K562 (cell line): ENCODE results near the gene CCDC116. TPM values are rescaled to one million over a fixed set of nuclear protein-coding genes. Genes with fewer than 3 reads are reported as not detected.

ENCODE experiments used
- ATAC-seq: fragments of 200-7000 bp; cut with Tn5 transposase; 3 replicates; pipeline ENCODE4 v1.9.1; 2020; ENCODE audit warnings: moderate library complexity
- BruUV-seq: library from RNA; stranded (reverse); fragments of 400-500 nt; replicated peaks from 2 replicates; lab custom pipeline; 2021; lab: Mats Ljungman, UMichigan
- CTCF ChIA-PET: fragments of 300-600 bp; formaldehyde crosslinking; extraction: SDS; loops from one replicate; lab custom pipeline; 2021; ENCODE audit warnings: low intra/inter-chr PET ratio; lab: Yijun Ruan, JAX
- POLR2A ChIA-PET: fragments of 300-600, 350-650 bp; sonication (Branson Sonifier 250); formaldehyde crosslinking; extraction: SDS; loops from one replicate; lab custom pipeline; 2021; ENCODE audit warnings: antibody characterized with exemption, inconsistent platforms; lab: Yijun Ruan, JAX
- DNase-seq, 4 experiments: peaks; one replicate each; pipeline versions ENCODE4 v3.0.0 to v3.0.0-alpha.2; 2011 to 2018; ENCODE audit warnings: low spot score in 3 of 4, mixed read lengths in 3 of 4; ENCODE audit errors: extremely low read depth in 1 of 4
- FAIRE-seq: peaks from 2 replicates; lab custom pipeline; 2011; peaks lifted over from hg19 to GRCh38; lab: Jason Lieb, UNC
- H2AFZ ChIP-seq: 2 replicates; pipeline ENCODE4 v1.6.0; 2011; ENCODE audit warnings: low read depth, low read length, control low read depth, inconsistent platforms
- H3K27ac ChIP-seq: fragments of 200-600 bp; 3 replicates; pipeline ENCODE4 v1.8.0; 2011; ENCODE audit warnings: low read depth, mild to moderate bottlenecking, control low read depth, inconsistent platforms, low read length, moderate library complexity, mixed read lengths; ENCODE audit errors: extremely low read depth
- H3K27me3 ChIP-seq, 2 experiments: fragments of 300-600 bp in 1 of 2; 2 replicates in 1 of 2; 3 replicates in 1 of 2; pipeline versions ENCODE4 v1.6.0 to v1.8.0; 2011; ENCODE audit warnings: inconsistent platforms in 2 of 2, low read length in 2 of 2, mild to moderate bottlenecking in 1 of 2, mixed read lengths in 1 of 2, moderate library complexity in 1 of 2; ENCODE audit not compliant: control insufficient read depth in 2 of 2, insufficient read depth in 2 of 2
- H3K36me3 ChIP-seq: fragments of 300-600 bp; 3 replicates; pipeline ENCODE4 v1.8.0; 2011; ENCODE audit warnings: mild to moderate bottlenecking, low read length, inconsistent platforms; ENCODE audit not compliant: control insufficient read depth, insufficient read depth
- H3K4me1 ChIP-seq, 2 experiments: fragments of 200-600 bp in 1 of 2; replicated peaks in 1 of 2; 2 replicates in 1 of 2; 3 replicates in 1 of 2; pipeline versions ENCODE4 v1.5.1 to v1.8.0; 2011; ENCODE audit warnings: inconsistent platforms in 2 of 2, low read length in 2 of 2, mild to moderate bottlenecking in 1 of 2, mixed read lengths in 1 of 2, moderate library complexity in 1 of 2; ENCODE audit not compliant: control insufficient read depth in 2 of 2, insufficient read depth in 2 of 2
- H3K4me2 ChIP-seq: 2 replicates; pipeline ENCODE4 v1.6.1; 2011; ENCODE audit warnings: low read length, control low read depth, inconsistent platforms, mixed read lengths; ENCODE audit not compliant: insufficient read depth
- H3K4me3 ChIP-seq: fragments of 200-600 bp; sonication (generic), shearing (Covaris generic); 2 replicates; pipeline ENCODE4 v1.5.1; 2016; ENCODE audit warnings: control low read depth, inconsistent platforms
- H3K79me2 ChIP-seq: fragments of 200-600 bp; 3 replicates; pipeline ENCODE4 v1.8.0; 2011; ENCODE audit warnings: low read length, inconsistent platforms; ENCODE audit not compliant: control insufficient read depth, insufficient read depth
- H3K9ac ChIP-seq, 2 experiments: 2 replicates each; pipeline versions ENCODE4 v1.6.0 to v1.6.1; 2011; ENCODE audit warnings: low read depth in 2 of 2, low read length in 2 of 2, control low read depth in 1 of 2, inconsistent platforms in 1 of 2, mild to moderate bottlenecking in 1 of 2, mixed read lengths in 1 of 2; ENCODE audit not compliant: insufficient read depth in 1 of 2
- H3K9me1 ChIP-seq: one replicate; pipeline ENCODE4 v1.6.0; 2011; ENCODE audit warnings: inconsistent platforms, mild to moderate bottlenecking, low read length, moderate library complexity; ENCODE audit not compliant: control insufficient read depth, insufficient read depth
- H3K9me3 ChIP-seq: replicated peaks from 2 replicates; pipeline ENCODE4 v1.5.1; 2011; ENCODE audit warnings: low read depth, low read length, inconsistent platforms; ENCODE audit not compliant: control insufficient read depth, insufficient read depth
- H4K20me1 ChIP-seq: replicated peaks from 2 replicates; pipeline ENCODE4 v1.6.1; 2011; ENCODE audit warnings: low read length, inconsistent platforms, mixed read lengths; ENCODE audit not compliant: control insufficient read depth, insufficient read depth
- CHD2 ChIP-seq: IDR thresholded peaks from 2 replicates; pipeline ENCODE4 v1.6.1; 2011; ENCODE audit warnings: low read depth, low read length
- E2F5 ChIP-seq: sonication (generic); formaldehyde crosslinking; IDR thresholded peaks from 2 replicates; pipeline ENCODE4 v1.8.0; 2022; ENCODE audit warnings: mild to moderate bottlenecking, missing genetic modification reagents
- GTF2F1 ChIP-seq: IDR thresholded peaks from 2 replicates; pipeline ENCODE4 v1.6.1; 2011; ENCODE audit warnings: low read depth, low read length, improper control_type of control experiment
- MYNN ChIP-seq, 2 experiments: sonication (generic); formaldehyde crosslinking in 1 of 2; IDR thresholded peaks; 2 replicates each; pipeline versions ENCODE4 v1.5.0 to v1.6.1; 2016 to 2020; ENCODE audit warnings: antibody characterized with exemption in 1 of 2, missing genetic modification reagents in 1 of 2
- POLR2AphosphoS2 ChIP-seq: IDR thresholded peaks from 2 replicates; pipeline ENCODE4 v1.6.1; 2012; ENCODE audit warnings: low read length, improper control_type of control experiment
- RCOR1 ChIP-seq, 2 experiments: IDR thresholded peaks; 2 replicates each; pipeline ENCODE4 v1.6.1; 2012; ENCODE audit warnings: low read depth in 2 of 2, low read length in 2 of 2, borderline replicate concordance in 1 of 2, improper control_type of control experiment in 1 of 2
- SP2 ChIP-seq: IDR thresholded peaks from 2 replicates; pipeline ENCODE4 v1.6.1; 2011; ENCODE audit warnings: mild to moderate bottlenecking, low read depth, low read length, moderate library complexity; ENCODE audit not compliant: poor library complexity, severe bottlenecking; ENCODE audit errors: extremely low read depth
- UBTF ChIP-seq, 2 experiments: IDR thresholded peaks; 2 replicates each; pipeline ENCODE4 v1.6.1; 2012; ENCODE audit warnings: improper control_type of control experiment in 2 of 2, low read depth in 2 of 2, low read length in 2 of 2, borderline replicate concordance in 1 of 2
- ZMIZ1 ChIP-seq, 2 experiments: fragments of 150-350 bp in 1 of 2; IDR thresholded peaks; 2 replicates each; pipeline ENCODE4 v1.6.1; 2012 to 2016; ENCODE audit warnings: low read depth in 2 of 2, low read length in 2 of 2, mild to moderate bottlenecking in 1 of 2, moderate library complexity in 1 of 2
- ZNF174 ChIP-seq: fragments of 250-450 bp; sonication (Bioruptor Pico); IDR thresholded peaks from 2 replicates; pipeline ENCODE4 v1.4.0; 2020; ENCODE audit warnings: mild to moderate bottlenecking
- ZNF384 ChIP-seq: IDR thresholded peaks from 2 replicates; pipeline ENCODE4 v1.6.1; 2012; ENCODE audit warnings: low read depth, low read length, improper control_type of control experiment
- ZNF551 ChIP-seq: fragments of 250-450 bp; sonication (Bioruptor Pico); IDR thresholded peaks from 2 replicates; pipeline ENCODE4 v1.5.0; 2021; ENCODE audit warnings: mild to moderate bottlenecking, moderate library complexity
- WGBS: fragments of 100-300 bp; shearing (Covaris generic); methylation state at CpG from one replicate; pipeline ENCODE4 v1.1.6; 2016; ENCODE audit warnings: low coverage, mixed read lengths; ENCODE audit not compliant: insufficient coverage; ENCODE audit errors: missing lambda C conversion rate; 5-methylcytosine and 5-hydroxymethylcytosine counted together
- in situ Hi-C: fragments of 300-500 bp; cut with MboI; formaldehyde crosslinking; loops from 4 replicates; pipeline ENCODE4 v1.15.0; 2018; ENCODE audit warnings: inconsistent platforms, mixed read lengths
- intact Hi-C: fragments of 100-400 bp; cut with micrococcal nuclease; formaldehyde crosslinking; loops from 2 replicates; pipeline ENCODE4 v1.14.2; 2022
- polyA plus RNA-seq, 8 experiments: library from polyadenylated mRNA; depleted of rRNA in 4 of 8; stranded (reverse) in 5 of 8; unstranded in 3 of 8; fragments of >200 nt; fragmentation: Nextera tagmentation in 2 of 8; fragmentation: Illumina TruSeq in 1 of 8; extraction: Ambion mirVana in 2 of 8; extraction: Trizol in 1 of 8; gene quantifications; 2 replicates each; pipeline versions ENCODE4 v1.2.1 to v1.2.3, GENCODE V29; 2011 to 2014; ENCODE audit warnings: inconsistent platforms in 1 of 8, missing spikeins in 1 of 8
- total RNA-seq, 7 experiments: library from RNA; depleted of rRNA in 6 of 7; stranded (reverse); fragments of >200 nt in 6 of 7; fragmentation: Illumina TruSeq in 2 of 7; extraction: Trizol in 2 of 7; gene quantifications; 2 replicates each; pipeline versions ENCODE4 v1.2.1 to v1.2.3, GENCODE V29; 2011 to 2021; ENCODE audit warnings: low replicate concordance in 1 of 7

The CCDC116 gene
- total and polyA plus RNA-seq, 9 of the 15 experiments (the other 6 are each of a cell fraction or from before 2014, with no cell fraction given): 1.6 to 11.3 (median 4.7) TPM

GRCh38 chr22:21626735-21627469, 5.7 kb upstream of the CCDC116 start:
- peaks cover 80% of the 10 kb centered on the region for H3K79me2 ChIP-seq
- 83% methylated on average over 11 of the region's 11 CpGs for WGBS
- intact Hi-C loops: no loop called here
- DNase-seq: peak in 1 of 4 experiments; percentile 63
- H2AFZ ChIP-seq: no peak overlapping the region
- H3K4me2 ChIP-seq: peak overlapping the region; percentile 20
- peak overlapping the region; percentile 0 to 95; a peak in 2 of 4 replicates for H3K9ac ChIP-seq
- H3K4me3 ChIP-seq: no peak overlapping the region
- ChIA-PET POLR2A (interaction anchor here (0.6 to 76.8 kb wide), 14 partner anchors 7 to 1779 kb away, joined by 3 to 4622 read pairs (median 3); partner anchors contain the start of genes CCDC116, PPIL2, SDF2L1 and UBE2L3), CTCF (interaction anchor here (1.3 to 5.9 kb wide), 2 partner anchors 15 to 16 kb away, joined by 6 to 99 read pairs; partner anchors contain the start of gene SDF2L1)
- FAIRE-seq: no peak
- peaks cover 48 to 74% of the 10 kb centered on the region in 2 experiments for H3K4me1 ChIP-seq
- peak; percentile 0; the same call in 2 of the 3 replicates for ATAC-seq
- BruUV-seq: no TSS peak
- no peaks in the 10 kb centered on the region for H3K9me3 ChIP-seq
- H3K27ac ChIP-seq: peak overlapping the region; percentile 5; the same call in 2 of the 3 replicates
- no peaks in the 10 kb centered on the region for H3K27me3 ChIP-seq
- in situ Hi-C loops: loop anchor here (25.0 kb wide), 1 partner anchor 490 kb away; no protein-coding TSS in a partner anchor
- peaks cover 33% of the 10 kb centered on the region for H3K9me1 ChIP-seq
- peaks cover 74% of the 10 kb centered on the region for H3K36me3 ChIP-seq
- H4K20me1 ChIP-seq: peaks cover 52% of the 10 kb centered on the region
- TF ChIP-seq GTF2F1: peak; percentile 50; the same call in 1 of the 2 replicates
- peak; percentile 89 for TF ChIP-seq POLR2AphosphoS2
- no peak for TF ChIP-seq MYNN (IDR thresholded peaks at IDR 0.05)
- no peak for TF ChIP-seq MYNN (CRISPR knock-in tag; IDR thresholded peaks at IDR 0.05)
- 0 out of 4 replicates have a peak, but pooled peaks of 1 of the 2 experiments have one; percentile 29 for TF ChIP-seq ZMIZ1 (IDR thresholded peaks at IDR 0.05; ENCODE audit: low read depth in 2 of 2, low read length in 2 of 2)
- no peak for TF ChIP-seq ZNF174 (CRISPR knock-in tag)
- TF ChIP-seq SP2: no peak
- no peak for TF ChIP-seq E2F5 (CRISPR knock-in tag)
- TF ChIP-seq UBTF (IDR thresholded peaks at IDR 0.05; ENCODE audit: borderline replicate concordance in 1 of 2, low read depth in 2 of 2, low read length in 2 of 2): no peak
- TF ChIP-seq ZNF551: no peak
- TF ChIP-seq CHD2: peak; percentile 47
- peak in 1 of 2 experiments; percentile 4; a peak in 1 of 4 replicates for TF ChIP-seq RCOR1 (IDR thresholded peaks at IDR 0.05; ENCODE audit: borderline replicate concordance in 1 of 2, low read depth in 2 of 2, low read length in 2 of 2)
- TF ChIP-seq ZNF384: 0 out of 2 replicates have a peak, but pooled peaks have one; percentile 21
